Ishikawa (cell line): ENCODE results near the gene NIP7.

Experiments
- CEBPB ChIP-seq: IDR thresholded peaks from 2 replicates; pipeline ENCODE4 v1.6.1; 2012
- CREB1 ChIP-seq: IDR thresholded peaks from 2 replicates; pipeline ENCODE4 v1.6.1; 2012; ENCODE audit warnings: low read depth
- EGR1 ChIP-seq: IDR thresholded peaks from 2 replicates; pipeline ENCODE4 v1.6.1; 2012
- EP300 ChIP-seq: IDR thresholded peaks from 2 replicates; pipeline ENCODE4 v1.6.1; 2012; ENCODE audit warnings: borderline replicate concordance
- FOXM1 ChIP-seq: IDR thresholded peaks from 2 replicates; pipeline ENCODE4 v1.6.1; 2012; ENCODE audit warnings: low read depth, borderline replicate concordance
- MAX ChIP-seq: IDR thresholded peaks from 2 replicates; pipeline ENCODE4 v1.6.1; 2012
- NFIC ChIP-seq: IDR thresholded peaks from 2 replicates; pipeline ENCODE4 v1.6.1; 2012
- RAD21 ChIP-seq: IDR thresholded peaks from 2 replicates; pipeline ENCODE4 v1.6.1; 2012; ENCODE audit warnings: low read depth
- REST ChIP-seq: IDR thresholded peaks from 2 replicates; pipeline ENCODE4 v1.6.1; 2012; ENCODE audit warnings: low read depth, mild to moderate bottlenecking
- TAF1 ChIP-seq: IDR thresholded peaks from 2 replicates; pipeline ENCODE4 v1.6.1; 2012; ENCODE audit warnings: low read depth, mild to moderate bottlenecking
- TCF12 ChIP-seq: IDR thresholded peaks from 2 replicates; pipeline ENCODE4 v1.6.1; 2012; ENCODE audit warnings: low read depth
- TEAD4 ChIP-seq: IDR thresholded peaks from 2 replicates; pipeline ENCODE4 v1.6.1; 2012
- USF1 ChIP-seq: IDR thresholded peaks from 2 replicates; pipeline ENCODE4 v1.6.1; 2012
- YY1 ChIP-seq: IDR thresholded peaks from 2 replicates; pipeline ENCODE4 v1.6.1; 2012; ENCODE audit warnings: low read depth
- ZBTB7A ChIP-seq: IDR thresholded peaks from 2 replicates; pipeline ENCODE4 v1.6.1; 2012; ENCODE audit warnings: low read depth

Gene NIP7

GRCh38 chr16:69344171-69344570 lies 4.6 kb downstream of the NIP7 start:
- TF ChIP-seq EP300 (no peak), CREB1 (no peak), CEBPB (no peak), NFIC (no peak), TAF1 (no peak), USF1 (no peak), YY1 (no peak), RAD21 (no peak), EGR1 (no peak), TEAD4 (no peak), FOXM1 (no peak), TCF12 (no peak), MAX (no peak), ZBTB7A (no peak), REST (no peak)

GRCh38 chr16:69345923-69346322 lies 6.4 kb downstream of the NIP7 start:
- TF ChIP-seq NFIC (no peak), TCF12 (no peak), TAF1 (no peak), CREB1 (no peak), TEAD4 (no peak), USF1 (no peak), EGR1 (no peak), CEBPB (no peak), REST (no peak), YY1 (no peak), FOXM1 (no peak), RAD21 (no peak), MAX (no peak), ZBTB7A (no peak), EP300 (no peak)

GRCh38 chr16:69346683-69347082 lies 7.1 kb downstream of the NIP7 start:
- no peak for TF ChIP-seq TEAD4
- no peak for TF ChIP-seq CEBPB
- TF ChIP-seq CREB1 = no peak
- TF ChIP-seq RAD21 = no peak
- no peak for TF ChIP-seq FOXM1
- no peak for TF ChIP-seq TAF1
- no peak for TF ChIP-seq REST
- TF ChIP-seq EGR1 = no peak

- no peak for TF ChIP-seq EP300
Measured at GRCh38 chr16:69348222-69348621, 8.7 kb downstream of the NIP7 start.

GRCh38 chr16:69349536-69349935 lies 10.0 kb downstream of the NIP7 start:
- no peak for TF ChIP-seq NFIC
- peak; percentile 28; the same call in 1 of the 2 replicates for TF ChIP-seq USF1
